Mesodermal cell (in vitro differentiated cells): Measurements from ENCODE around the gene NECAB3.

ENCODE experiments used
- H3K27ac ChIP-seq: 2 replicates; pipeline ENCODE4 v1.7.0; 2013; ENCODE audit warnings: mild to moderate bottlenecking, low read depth, low read length, moderate library complexity; ENCODE audit not compliant: severe bottlenecking
- H3K36me3 ChIP-seq: 2 replicates; pipeline ENCODE4 v1.7.1; 2013; ENCODE audit warnings: mild to moderate bottlenecking, low read length, moderate library complexity; ENCODE audit not compliant: control insufficient read depth, insufficient read depth
- H3K4me1 ChIP-seq: one replicate; pipeline ENCODE4 v1.7.1; 2013; ENCODE audit warnings: mild to moderate bottlenecking, low read length; ENCODE audit not compliant: insufficient read depth, control insufficient read depth, poor library complexity, severe bottlenecking
- H3K4me3 ChIP-seq: 2 replicates; pipeline ENCODE4 v1.7.0; 2013; ENCODE audit warnings: low read length, control low read depth, mild to moderate bottlenecking; ENCODE audit not compliant: insufficient read depth, poor library complexity, severe bottlenecking; ENCODE audit errors: extremely low read depth
- H3K9me3 ChIP-seq: 2 replicates; pipeline ENCODE4 v1.7.1; 2013; ENCODE audit warnings: mild to moderate bottlenecking, low read length, moderate library complexity; ENCODE audit not compliant: control insufficient read depth
- WGBS, 2 experiments: methylation state at CpG; one replicate each; pipeline ENCODE4 v1.1.5; 2013; ENCODE audit warnings: missing lambda C conversion rate in 2 of 2; ENCODE audit not compliant: insufficient coverage in 2 of 2; 5-methylcytosine and 5-hydroxymethylcytosine counted together

Gene NECAB3

GRCh38 chr20:33685328-33686099 lies 11.3 kb upstream of the NECAB3 start:
- H3K9me3 ChIP-seq = no peaks in the 10 kb centered on the region
- H3K4me1 ChIP-seq = peaks cover 35% of the 10 kb centered on the region
- WGBS, 2 experiments = 1% methylated on average over 17 to 43 of the region's 53 CpGs
- H3K4me3 ChIP-seq = peak overlapping the region; percentile 53
- peaks cover 2% of the 10 kb centered on the region for H3K36me3 ChIP-seq
- no peak overlapping the region for H3K27ac ChIP-seq

- no peak overlapping the region for H3K27ac ChIP-seq
- H3K4me3 ChIP-seq = peak overlapping the region; percentile 53
- WGBS, 2 experiments = 39 to 48% methylated on average over 7 to 8 of the region's 10 CpGs
- H3K4me1 ChIP-seq = peaks cover 31% of the 10 kb centered on the region
- peaks cover 4% of the 10 kb centered on the region for H3K36me3 ChIP-seq
- H3K9me3 ChIP-seq = no peaks in the 10 kb centered on the region
These were observed 10.5 kb upstream of the NECAB3 start for GRCh38 chr20:33684533-33685327.

- H3K9me3 ChIP-seq = no peaks in the 10 kb centered on the region
- WGBS, 2 experiments = 87 to 93% methylated on average over 9 of the region's 9 CpGs
- H3K36me3 ChIP-seq = peaks cover 32% of the 10 kb centered on the region
- H3K4me1 ChIP-seq = peaks cover 11% of the 10 kb centered on the region
- H3K4me3 ChIP-seq = no peak overlapping the region
- no peak overlapping the region for H3K27ac ChIP-seq
These were observed 7.6 kb upstream of the NECAB3 start for GRCh38 chr20:33681728-33682353.

- WGBS, 2 experiments = 96 to 99% methylated on average over 4 to 5 of the region's 5 CpGs
- Histone ChIP-seq H3K36me3 (peaks cover 38% of the 10 kb centered on the region), H3K9me3 (no peaks in the 10 kb centered on the region), H3K27ac (no peak overlapping the region), H3K4me3 (no peak overlapping the region), H3K4me1 (peaks cover 8% of the 10 kb centered on the region)
These were observed 7.1 kb upstream of the NECAB3 start for GRCh38 chr20:33681288-33681687.

GRCh38 chr20:33680686-33681085 lies 6.5 kb upstream of the NECAB3 start:
- Histone ChIP-seq H3K36me3 (peaks cover 43% of the 10 kb centered on the region), H3K4me3 (no peak overlapping the region), H3K9me3 (no peaks in the 10 kb centered on the region), H3K27ac (no peak overlapping the region), H3K4me1 (peaks cover 10% of the 10 kb centered on the region)
- WGBS, 2 experiments = 100% methylated on average over 1 of the region's 2 CpGs; no CpG with 5 or more reads in 1 of the 2 experiments

- Histone ChIP-seq H3K4me3 (no peak overlapping the region), H3K9me3 (no peaks in the 10 kb centered on the region), H3K27ac (no peak overlapping the region), H3K36me3 (peaks cover 45% of the 10 kb centered on the region), H3K4me1 (peaks cover 12% of the 10 kb centered on the region)
- 91% methylated on average over 17 to 20 of the region's 20 CpGs for WGBS, 2 experiments
These were observed 5.7 kb upstream of the NECAB3 start for GRCh38 chr20:33679758-33680485.

- Histone ChIP-seq H3K4me1 (peaks cover 16% of the 10 kb centered on the region), H3K36me3 (peaks cover 45% of the 10 kb centered on the region), H3K4me3 (no peak overlapping the region), H3K27ac (no peak overlapping the region), H3K9me3 (no peaks in the 10 kb centered on the region)
- 94 to 95% methylated on average over 13 to 15 of the region's 15 CpGs for WGBS, 2 experiments
These were observed 3.9 kb upstream of the NECAB3 start for GRCh38 chr20:33677991-33678702.

GRCh38 chr20:33676652-33677645 lies 2.7 kb upstream of the NECAB3 start:
- Histone ChIP-seq H3K36me3 (peaks cover 49% of the 10 kb centered on the region), H3K27ac (no peak overlapping the region), H3K9me3 (no peaks in the 10 kb centered on the region), H3K4me1 (peaks cover 23% of the 10 kb centered on the region), H3K4me3 (no peak overlapping the region)
- WGBS, 2 experiments = 95 to 96% methylated on average over 28 of the region's 31 CpGs

GRCh38 chr20:33676121-33676520 lies 1.9 kb upstream of the NECAB3 start:
- H3K4me1 ChIP-seq = peaks cover 23% of the 10 kb centered on the region
- no peak overlapping the region for H3K27ac ChIP-seq
- H3K36me3 ChIP-seq = peaks cover 57% of the 10 kb centered on the region
- no peak overlapping the region for H3K4me3 ChIP-seq
- WGBS, 2 experiments = 95 to 98% methylated on average over 8 to 9 of the region's 11 CpGs
- H3K9me3 ChIP-seq = no peaks in the 10 kb centered on the region
